ENCODE data around the gene GALNT3. TPM values are rescaled to one million over a fixed set of nuclear protein-coding genes. Genes with fewer than 3 reads are reported as not detected.

GALNT3 gene
- total RNA-seq, 1 experiment from 2014 or later, result 18.5 TPM

DNA sequence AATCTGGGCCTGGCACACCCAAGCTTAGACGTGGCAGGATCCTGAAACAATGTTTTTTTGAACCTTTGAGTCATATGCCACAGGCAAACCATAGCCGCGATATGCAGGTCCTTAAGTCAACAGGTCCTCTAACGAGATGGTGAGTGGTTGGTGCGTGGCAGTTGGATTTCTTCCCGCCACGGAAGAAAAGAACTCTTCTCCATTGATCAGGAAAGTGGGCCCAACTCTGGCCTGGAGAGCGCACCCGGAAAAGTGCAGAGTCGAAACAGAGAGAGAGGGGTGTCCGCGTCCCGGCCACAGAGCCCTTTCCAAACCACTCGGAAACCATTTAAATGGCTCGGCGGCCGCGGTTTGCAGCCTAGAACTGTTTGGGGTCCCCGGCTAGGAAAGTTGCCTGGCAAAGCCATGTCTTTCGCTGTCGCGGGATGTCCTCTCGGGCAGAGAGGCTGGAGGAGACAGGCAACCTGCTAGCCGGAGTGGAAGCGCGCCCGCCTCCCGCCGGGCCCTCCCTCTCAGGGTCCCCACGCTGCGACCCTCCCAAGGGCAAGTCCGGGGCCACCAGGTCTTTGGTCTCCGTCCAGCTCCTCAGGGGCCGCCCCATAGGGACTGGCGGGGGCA lies 777 bp downstream of the GALNT3 start:
- Histone ChIP-seq H2BK20ac (ENCODE audit: low read depth, low read length, poor library complexity, severe bottlenecking) (no peak overlapping the region), H2BK12ac (ENCODE audit: insufficient read length, low read depth, low read length) (no peak overlapping the region), H3K79me1 (ENCODE audit: insufficient read depth, low read depth, low read length, poor library complexity, severe bottlenecking) (peaks cover 4% of the 10 kb centered on the region), H3K27me3 (ENCODE audit: insufficient read depth, low read length) (no peaks in the 10 kb centered on the region), H4K8ac (replicated peaks; ENCODE audit: insufficient read length, low read depth, low read length) (no peak overlapping the region), H2AFZ (ENCODE audit: low read length) (no peak overlapping the region), H3K4ac (ENCODE audit: low read depth, low read length) (no peak overlapping the region), H3K79me2 (ENCODE audit: insufficient read depth, low read length) (peaks cover 21% of the 10 kb centered on the region), H4K5ac (ENCODE audit: insufficient read length, low read depth, low read length) (no peak overlapping the region), H3K4me1 (ENCODE audit: insufficient read depth, low read length) (peaks cover 7% of the 10 kb centered on the region), H4K91ac (ENCODE audit: insufficient read length, low read depth, low read length) (no peak overlapping the region), H3T11ph (ENCODE audit: low read length) (no peak overlapping the region), H2BK15ac (ENCODE audit: low read depth, low read length) (no peak overlapping the region), H3K14ac (ENCODE audit: insufficient read depth, low read length) (peak overlapping the region; percentile 32), H3K27ac (ENCODE audit: insufficient read length, low read depth, low read length) (no peak overlapping the region), H3K18ac (ENCODE audit: insufficient read length, low read depth, low read length) (no peak overlapping the region), H3K4me2 (ENCODE audit: insufficient read depth, insufficient read length, low read length) (peak overlapping the region; percentile 94), H2AK5ac (ENCODE audit: insufficient read length, low read length) (no peak overlapping the region), H3K23ac (ENCODE audit: insufficient read length, low read depth, low read length) (no peak overlapping the region), H3K9me3 (ENCODE audit: control insufficient read depth, low read depth, low read length) (no peaks in the 10 kb centered on the region), H2BK5ac (ENCODE audit: insufficient read length, low read length) (no peak overlapping the region), H3K9ac (ENCODE audit: extremely low read depth, insufficient read length, low read length) (peak overlapping the region; percentile 82), H3K56ac (ENCODE audit: insufficient read length, low read depth, low read length) (no peak overlapping the region), H3K23me2 (ENCODE audit: insufficient read length, low read depth, low read length, poor library complexity, severe bottlenecking) (peaks cover 13% of the 10 kb centered on the region), H4K20me1 (ENCODE audit: control insufficient read depth, insufficient read depth, insufficient read length) (peaks cover 3% of the 10 kb centered on the region), H2BK120ac (ENCODE audit: low read depth, low read length, poor library complexity, severe bottlenecking) (no peak overlapping the region)
- Mint-ChIP-seq H3K27me3 (ENCODE audit: low read depth) (no peaks in the 10 kb centered on the region), H3K36me3 (ENCODE audit: insufficient read depth in 1 of 3, low read depth in 3 of 3) (peaks cover 2 to 24% (median 8%) of the 10 kb centered on the region in 3 experiments; a peak in 5 of 7 replicates), H3K9me3 (no peaks in the 10 kb centered on the region), H3K27ac (peak overlapping the region; percentile 82 to 97 (median 97); a peak in 6 of 7 replicates), H3K4me1 (peaks cover 66 to 67% of the 10 kb centered on the region in 2 experiments), H3K4me3 (peak overlapping the region; percentile 94 to 99)
- DNase-seq, result peak; percentile 37
- TF ChIP-seq, protein P1, sequence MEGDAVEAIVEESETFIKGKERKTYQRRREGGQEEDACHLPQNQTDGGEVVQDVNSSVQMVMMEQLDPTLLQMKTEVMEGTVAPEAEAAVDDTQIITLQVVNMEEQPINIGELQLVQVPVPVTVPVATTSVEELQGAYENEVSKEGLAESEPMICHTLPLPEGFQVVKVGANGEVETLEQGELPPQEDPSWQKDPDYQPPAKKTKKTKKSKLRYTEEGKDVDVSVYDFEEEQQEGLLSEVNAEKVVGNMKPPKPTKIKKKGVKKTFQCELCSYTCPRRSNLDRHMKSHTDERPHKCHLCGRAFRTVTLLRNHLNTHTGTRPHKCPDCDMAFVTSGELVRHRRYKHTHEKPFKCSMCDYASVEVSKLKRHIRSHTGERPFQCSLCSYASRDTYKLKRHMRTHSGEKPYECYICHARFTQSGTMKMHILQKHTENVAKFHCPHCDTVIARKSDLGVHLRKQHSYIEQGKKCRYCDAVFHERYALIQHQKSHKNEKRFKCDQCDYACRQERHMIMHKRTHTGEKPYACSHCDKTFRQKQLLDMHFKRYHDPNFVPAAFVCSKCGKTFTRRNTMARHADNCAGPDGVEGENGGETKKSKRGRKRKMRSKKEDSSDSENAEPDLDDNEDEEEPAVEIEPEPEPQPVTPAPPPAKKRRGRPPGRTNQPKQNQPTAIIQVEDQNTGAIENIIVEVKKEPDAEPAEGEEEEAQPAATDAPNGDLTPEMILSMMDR (conservative IDR thresholded peaks at IDR 0.05), result no peak
- no CpG with 5 or more reads among the region's 35 CpGs for WGBS (ENCODE audit: extremely low coverage, insufficient read length, low lambda C conversion rate)

All from H9 (cell line).